GM13977 (cell line): ENCODE results near the gene ACTRT2.

Source experiments
- DNase-seq: peaks from one replicate; pipeline ENCODE4 v3.0.0; 2012; ENCODE audit warnings: low spot score
- in situ Hi-C: fragments of 300-500 bp; cut with MboI; formaldehyde crosslinking; loops from one replicate; pipeline ENCODE4 v1.12.0; 2022; ENCODE audit warnings: low sequenced_read_pairs, low pct_unique_long_range_greater_than_20kb, mixed read lengths, inconsistent platforms; ENCODE audit not compliant: unreplicated experiment
- TF ChIP-seq, protein P1 (sequence below): IDR thresholded peaks from 2 replicates; pipeline ENCODE4 v1.5.1; 2012; ENCODE audit warnings: mild to moderate bottlenecking, control low read depth; ENCODE audit not compliant: insufficient read depth; ENCODE audit errors: extremely low read depth, missing control alignments

ACTRT2 gene

DNA sequence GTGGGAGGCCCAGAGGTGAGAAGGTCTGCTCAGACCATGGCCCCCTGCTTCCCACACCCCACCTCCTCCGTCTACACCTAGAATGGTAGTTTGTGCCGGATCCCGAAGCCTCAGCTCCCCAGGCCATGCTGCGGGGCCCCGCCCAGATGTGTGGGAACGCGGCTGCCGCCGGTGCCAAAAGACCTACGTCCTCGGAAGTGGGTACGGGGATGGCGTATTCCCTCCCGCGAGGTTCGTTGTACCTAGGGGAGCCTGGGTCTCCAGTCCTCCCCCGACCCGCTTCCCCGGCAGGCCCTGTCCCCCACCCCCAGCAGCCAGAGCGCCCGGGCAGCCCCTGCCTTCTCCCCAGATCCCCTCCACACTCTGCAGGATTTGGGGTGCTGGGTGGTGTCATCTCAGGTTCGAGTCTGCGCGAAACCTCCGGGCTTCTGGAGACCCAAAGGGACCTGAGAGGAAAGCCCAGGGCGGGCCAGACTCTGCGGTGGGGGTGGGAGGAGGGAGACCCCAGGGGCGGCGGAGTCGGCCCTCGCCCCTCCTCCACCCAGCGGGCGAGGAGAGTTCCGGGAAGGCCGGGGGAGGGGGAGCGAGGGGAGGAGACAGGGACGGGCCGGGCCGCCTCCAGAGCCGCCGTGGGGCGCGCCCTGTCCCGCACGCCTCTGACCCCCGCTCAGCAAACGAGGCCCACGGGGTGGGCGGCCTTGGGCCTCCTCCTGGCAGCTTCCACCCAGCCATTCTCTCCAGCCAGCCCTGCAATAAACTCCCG, 41.5 kb downstream of the ACTRT2 start:
- no peak for DNase-seq
- in situ Hi-C loops: no loop called here
- TF ChIP-seq, protein P1, sequence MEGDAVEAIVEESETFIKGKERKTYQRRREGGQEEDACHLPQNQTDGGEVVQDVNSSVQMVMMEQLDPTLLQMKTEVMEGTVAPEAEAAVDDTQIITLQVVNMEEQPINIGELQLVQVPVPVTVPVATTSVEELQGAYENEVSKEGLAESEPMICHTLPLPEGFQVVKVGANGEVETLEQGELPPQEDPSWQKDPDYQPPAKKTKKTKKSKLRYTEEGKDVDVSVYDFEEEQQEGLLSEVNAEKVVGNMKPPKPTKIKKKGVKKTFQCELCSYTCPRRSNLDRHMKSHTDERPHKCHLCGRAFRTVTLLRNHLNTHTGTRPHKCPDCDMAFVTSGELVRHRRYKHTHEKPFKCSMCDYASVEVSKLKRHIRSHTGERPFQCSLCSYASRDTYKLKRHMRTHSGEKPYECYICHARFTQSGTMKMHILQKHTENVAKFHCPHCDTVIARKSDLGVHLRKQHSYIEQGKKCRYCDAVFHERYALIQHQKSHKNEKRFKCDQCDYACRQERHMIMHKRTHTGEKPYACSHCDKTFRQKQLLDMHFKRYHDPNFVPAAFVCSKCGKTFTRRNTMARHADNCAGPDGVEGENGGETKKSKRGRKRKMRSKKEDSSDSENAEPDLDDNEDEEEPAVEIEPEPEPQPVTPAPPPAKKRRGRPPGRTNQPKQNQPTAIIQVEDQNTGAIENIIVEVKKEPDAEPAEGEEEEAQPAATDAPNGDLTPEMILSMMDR: no peak

DNA sequence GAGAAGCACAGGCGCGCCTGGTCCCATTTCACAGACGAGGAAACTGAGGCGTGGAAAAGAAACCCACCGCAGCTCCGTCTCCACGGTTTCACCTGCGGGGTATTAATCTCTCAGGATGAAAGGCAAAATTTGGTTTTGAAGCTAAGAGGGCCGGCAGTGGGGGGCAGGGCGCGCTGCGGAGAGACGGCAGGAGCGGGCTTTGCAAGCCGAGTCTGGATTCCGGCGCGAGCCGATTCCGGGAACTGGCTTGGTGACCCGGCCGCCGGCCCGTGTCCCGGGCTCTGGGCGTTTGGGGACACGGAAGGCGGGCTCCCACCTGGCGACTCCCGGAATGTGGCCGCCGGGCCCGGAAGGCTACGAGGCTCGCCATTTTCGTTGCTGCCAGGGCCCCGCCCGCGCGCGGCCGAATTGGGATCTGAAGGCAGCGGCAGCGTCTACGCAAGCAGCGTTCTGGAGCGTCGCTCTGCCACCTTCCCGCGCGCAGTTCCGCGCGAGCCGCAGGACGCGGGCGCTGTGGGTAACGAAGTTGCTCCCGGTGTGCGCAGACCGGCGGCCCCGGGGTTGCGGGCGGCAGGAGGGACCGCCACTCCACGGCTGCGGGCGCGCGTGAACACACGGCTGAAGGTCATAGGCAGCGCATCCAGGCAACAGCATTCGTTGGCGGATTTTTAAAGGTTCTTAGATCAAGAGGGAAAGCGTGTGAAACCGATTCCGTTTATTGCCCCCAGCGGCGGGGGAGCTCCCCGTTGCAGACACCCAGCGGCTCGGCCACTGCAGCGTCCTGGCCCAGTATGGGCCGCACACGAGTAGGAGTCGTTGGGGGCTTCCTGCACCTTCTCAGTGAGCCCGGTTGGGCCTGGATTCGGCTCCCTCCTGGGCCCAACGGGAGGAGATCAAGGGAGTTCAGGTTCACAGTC, 42.4 kb downstream of the ACTRT2 start:
- in situ Hi-C loops: no loop called here
- TF ChIP-seq, protein P1: no peak

DNA sequence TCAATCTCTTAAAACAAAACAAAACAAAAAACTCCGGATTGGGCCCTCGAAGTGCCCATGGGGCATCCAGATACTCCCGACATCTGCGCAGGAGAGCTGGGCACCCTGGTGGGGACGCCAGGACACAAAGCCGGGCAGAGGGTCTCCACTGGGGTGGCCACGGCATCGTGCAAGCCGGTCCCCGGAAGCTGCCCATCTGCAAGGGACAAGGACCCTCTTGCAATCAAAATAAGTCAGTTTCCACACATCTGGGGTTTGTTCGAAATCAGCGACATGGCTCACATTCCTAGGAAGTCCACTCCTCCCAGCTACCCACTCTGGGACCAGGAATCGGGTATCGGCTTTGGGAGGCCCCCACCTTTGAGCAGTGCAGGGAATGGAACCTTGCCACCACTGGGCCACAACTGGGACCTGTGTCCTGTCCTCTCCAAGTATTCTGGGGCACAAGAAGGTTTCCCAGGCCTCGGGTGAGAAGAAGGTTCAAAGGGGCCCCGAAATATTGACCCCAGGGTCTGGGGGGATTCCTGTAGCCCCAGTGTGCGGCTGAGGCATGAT, 43.1 kb downstream of the ACTRT2 start:
- TF ChIP-seq, protein P1: no peak
- DNase-seq: no peak
- in situ Hi-C loops: no loop called here

More for the DNA sequence above, 42.4 kb downstream of the ACTRT2 start:
- no peak for DNase-seq

DNA sequence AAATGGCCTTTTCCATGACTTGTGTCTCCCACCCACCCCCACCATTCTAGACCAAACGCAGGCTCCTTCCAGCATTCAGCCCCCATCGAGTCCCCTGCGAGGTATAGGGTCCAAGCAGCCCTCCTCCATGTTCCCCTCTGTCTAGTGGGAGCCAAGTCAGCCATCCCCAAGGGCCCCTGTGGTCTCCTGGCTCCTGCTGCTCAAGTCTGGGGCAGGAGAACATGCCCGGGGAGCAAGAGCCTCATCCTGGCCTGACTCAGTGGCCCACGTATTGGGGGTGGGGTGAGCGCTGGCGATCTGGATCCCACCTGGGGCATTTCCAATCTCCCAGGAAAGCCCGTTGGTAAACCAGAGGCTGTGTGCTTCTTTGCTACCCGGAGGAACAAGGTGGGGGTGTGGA, 43.6 kb downstream of the ACTRT2 start:
- no peak for DNase-seq
- in situ Hi-C loops: no loop called here
- TF ChIP-seq, protein P1: no peak

DNA sequence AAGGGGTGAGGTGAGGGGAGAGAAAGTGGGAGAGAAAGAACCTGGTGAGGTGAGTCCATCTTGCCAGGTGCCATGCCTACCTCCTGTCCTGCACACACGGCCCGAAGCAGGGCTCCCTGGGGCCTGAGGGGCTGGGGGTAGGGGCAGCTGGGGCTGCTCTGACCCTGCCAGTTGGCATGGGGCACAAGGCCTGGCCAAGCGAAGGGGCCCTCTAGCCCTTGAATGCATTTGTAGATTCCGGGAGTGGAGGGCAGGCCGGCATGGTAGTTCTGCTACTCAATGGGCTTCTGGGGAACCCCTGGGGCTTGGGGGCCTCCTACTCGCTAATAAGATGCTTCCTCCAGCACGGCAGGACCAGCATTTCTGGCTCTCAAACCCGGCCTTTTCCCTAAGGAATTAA, 44.1 kb downstream of the ACTRT2 start:
- DNase-seq: no peak

DNA sequence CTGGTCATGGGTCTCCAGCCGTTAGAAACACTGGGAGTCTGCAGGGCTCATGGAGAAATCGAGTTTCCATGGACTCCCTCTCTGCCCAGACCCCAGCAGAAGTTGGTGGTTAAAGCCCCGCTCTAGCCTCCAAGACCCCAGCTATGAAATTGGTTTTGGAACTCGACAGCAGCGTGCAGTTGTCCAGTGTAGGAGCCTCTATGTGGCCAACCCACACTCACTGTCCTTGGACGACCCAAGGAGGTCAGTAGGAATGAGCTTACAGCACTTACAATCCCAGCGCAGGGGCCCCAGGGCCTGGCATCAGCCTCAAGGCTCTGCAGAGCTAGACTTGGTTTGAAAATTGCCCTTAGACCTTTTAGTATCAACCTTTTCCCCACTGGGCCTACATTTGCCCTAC, 44.5 kb downstream of the ACTRT2 start:
- DNase-seq: no peak
- TF ChIP-seq, protein P1: no peak
- in situ Hi-C loops: no loop called here

More for the DNA sequence above, 44.1 kb downstream of the ACTRT2 start:
- TF ChIP-seq, protein P1: no peak
- in situ Hi-C loops: no loop called here
